GM21528 (cell line): ENCODE measurements around the gene SUN3.
"Not testable (repeated sequence)": the region's sequence is repeated elsewhere in the genome, so short reads cannot be mapped to it uniquely, and the experiment has no call there.

Experiments
- ATAC-seq: cut with Tn5 transposase; IDR thresholded peaks from one replicate; pipeline ENCODE4 v1.9.1; 2021; ENCODE audit warnings: mild to moderate bottlenecking, moderate library complexity; ENCODE audit not compliant: unreplicated experiment, low FRiP score

SUN3 gene

DNA sequence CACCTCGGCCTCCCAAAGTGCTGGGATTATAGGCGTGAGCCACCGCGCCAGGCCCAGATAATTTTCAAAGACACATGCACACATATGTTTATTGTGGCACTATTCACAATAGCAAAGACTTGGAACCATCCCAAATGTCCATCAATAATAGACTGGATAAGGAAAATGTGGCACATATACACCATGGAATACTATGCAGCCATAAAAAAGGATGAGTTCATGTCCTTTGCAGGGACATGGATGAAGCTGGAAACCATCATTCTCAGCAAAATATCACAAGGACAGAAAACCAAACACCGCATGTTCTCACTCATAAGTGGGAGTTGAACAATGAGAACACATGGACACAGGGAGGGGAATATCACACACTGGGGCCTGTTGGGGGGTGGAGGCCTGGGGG, 48.3 kb downstream of the SUN3 start:
- not testable (repeated sequence) for ATAC-seq

- ATAC-seq: no peak
Observed at GRCh38 chr7:47979832-47980181, 49.1 kb downstream of the SUN3 start.

DNA sequence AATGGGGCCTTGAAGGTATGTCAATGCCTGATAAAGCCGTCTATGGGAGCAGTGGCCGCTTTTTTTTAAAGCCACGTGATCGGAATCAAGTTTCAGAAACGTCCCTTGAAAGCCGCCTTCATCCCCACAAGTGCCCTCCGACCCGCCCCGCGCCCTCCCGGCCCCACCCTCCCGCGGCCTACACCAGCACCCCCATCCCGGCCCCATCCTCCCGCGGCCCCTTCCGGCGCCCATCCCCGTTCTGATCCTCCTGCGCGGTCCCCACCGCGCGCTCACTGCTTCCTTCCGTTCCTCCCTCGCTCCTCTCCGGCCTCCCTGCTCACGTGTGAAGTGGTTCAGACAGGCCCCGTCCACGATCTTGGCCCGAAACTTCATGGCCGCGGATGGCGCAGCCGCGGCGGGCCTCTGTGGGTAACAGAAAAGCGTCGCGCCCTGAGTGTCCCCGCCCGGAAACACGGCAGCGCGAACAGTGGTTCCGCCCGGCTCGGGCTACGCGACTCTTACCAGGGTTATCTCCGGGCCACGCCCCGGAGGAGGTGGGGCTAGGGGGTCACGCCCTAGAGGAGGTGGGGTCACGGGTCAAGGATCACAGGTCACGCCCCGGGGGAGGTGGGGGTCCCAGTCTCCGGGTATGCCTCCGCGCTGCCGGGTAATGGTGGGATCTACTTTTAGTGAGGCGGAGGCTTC, 49.6 kb downstream of the SUN3 start, which contains the start of gene HUS1:
Gene HUS1, minus strand, starts transcription at position 471 of the 687 bp plus-strand sequence. Its CDS starts 96 bp downstream, at position 375.
- peak; percentile 99 for ATAC-seq

GRCh38 chr7:47978790-47979144, 50.1 kb downstream of the SUN3 start:
- no peak for ATAC-seq

GRCh38 chr7:47973739-47974138, 55.2 kb downstream of the SUN3 start:
- ATAC-seq: no peak

DNA sequence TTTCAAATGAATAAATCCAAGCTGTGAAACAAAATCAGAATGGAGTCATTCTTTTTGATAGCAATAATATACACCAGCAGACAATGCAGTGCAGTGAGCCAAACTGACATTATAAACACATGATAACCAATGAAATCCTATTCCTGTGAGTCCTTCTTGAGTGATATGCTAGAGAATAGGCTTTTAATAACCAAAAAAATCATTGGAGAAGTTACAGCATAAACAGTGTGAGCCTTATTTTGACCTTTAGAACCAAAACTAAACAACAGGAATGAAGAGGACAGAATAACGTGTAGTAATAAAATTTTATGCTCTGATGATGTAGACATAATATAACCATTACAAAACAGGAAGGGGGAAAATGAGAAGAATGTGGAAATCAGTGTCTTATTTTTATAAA, 58.1 kb downstream of the SUN3 start:
- no peak for ATAC-seq

- ATAC-seq: peak; percentile 81
Observed at GRCh38 chr7:47968847-47969774, 59.8 kb downstream of the SUN3 start.

GRCh38 chr7:47967708-47968107, 61.2 kb downstream of the SUN3 start:
- ATAC-seq: no peak

DNA sequence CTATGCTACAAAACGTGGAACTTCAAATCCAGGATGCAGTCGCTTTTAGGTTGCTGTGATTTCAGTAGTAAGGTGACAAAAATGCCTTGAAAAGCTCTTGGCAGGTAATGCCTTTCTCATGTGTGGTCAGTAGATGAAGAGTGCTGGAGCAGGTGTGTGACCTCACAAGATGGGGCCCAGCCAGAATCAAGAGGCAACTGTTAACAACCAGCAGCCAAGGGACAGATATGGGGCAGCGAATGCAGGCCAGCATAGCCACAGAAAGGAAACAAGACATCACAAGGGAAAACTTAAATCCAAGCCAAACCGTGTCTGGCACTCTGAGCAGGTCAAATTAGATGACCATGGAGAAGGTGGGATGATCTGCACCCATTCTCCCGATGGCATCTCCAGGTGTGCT, 61.8 kb downstream of the SUN3 start:
- ATAC-seq: no peak

DNA sequence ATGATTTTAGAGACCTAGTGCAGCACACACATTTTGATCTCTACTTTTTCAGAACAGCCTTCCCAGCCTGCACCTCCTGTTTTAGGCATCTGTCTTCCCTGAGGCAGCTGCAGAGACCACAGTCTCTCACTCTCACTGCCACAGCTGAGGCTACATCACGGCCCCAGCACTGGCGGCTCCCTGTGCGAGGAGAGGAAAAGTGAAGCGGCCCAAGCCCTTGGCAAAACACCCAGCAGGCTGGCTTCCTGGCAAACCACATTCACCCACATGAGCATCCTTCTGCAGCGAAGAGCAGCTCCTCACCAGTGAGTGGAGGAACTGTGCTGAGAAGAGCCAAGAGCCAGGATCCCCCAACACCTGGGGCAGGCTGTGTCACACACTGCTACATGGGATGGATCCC, 63.5 kb downstream of the SUN3 start:
- ATAC-seq: no peak

GRCh38 chr7:47962262-47962661, 66.6 kb downstream of the SUN3 start:
- ATAC-seq: no peak

GRCh38 chr7:47957156-47957555, 71.8 kb downstream of the SUN3 start:
- no peak for ATAC-seq

GRCh38 chr7:47956220-47956619, 72.7 kb downstream of the SUN3 start:
- no peak for ATAC-seq

DNA sequence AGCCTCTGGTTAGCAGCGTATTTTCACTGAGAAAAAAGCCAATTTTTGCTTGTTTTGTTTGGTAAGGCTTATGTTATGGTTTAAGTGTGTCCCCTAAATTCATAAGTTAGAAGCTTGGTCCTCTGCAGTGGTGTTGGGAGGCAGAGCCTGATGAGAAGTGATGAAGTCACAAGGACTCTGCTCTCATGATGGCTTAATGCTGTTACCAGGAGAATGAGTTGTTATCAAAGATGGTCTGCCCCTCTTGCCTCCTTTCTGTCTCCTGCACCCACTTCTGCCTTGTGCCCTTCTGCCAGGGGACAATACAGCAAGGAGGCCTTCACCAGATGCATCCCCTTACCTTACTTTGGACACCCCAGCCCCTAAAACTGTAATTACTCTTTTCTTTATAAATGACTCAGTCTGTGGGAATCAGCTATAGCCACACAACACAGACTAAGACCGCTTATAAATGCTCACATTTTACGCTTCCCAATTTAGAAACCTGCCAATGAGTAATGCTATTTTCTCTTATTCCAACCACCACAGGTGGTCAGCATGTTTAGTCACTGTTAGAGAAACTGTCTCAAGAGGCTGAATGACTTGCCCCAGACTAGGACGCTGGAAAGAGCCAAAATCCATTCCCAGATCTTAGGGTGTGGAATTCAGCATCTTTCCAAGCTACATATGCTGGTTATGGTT, 74.5 kb downstream of the SUN3 start:
- peak; percentile 31 for ATAC-seq

DNA sequence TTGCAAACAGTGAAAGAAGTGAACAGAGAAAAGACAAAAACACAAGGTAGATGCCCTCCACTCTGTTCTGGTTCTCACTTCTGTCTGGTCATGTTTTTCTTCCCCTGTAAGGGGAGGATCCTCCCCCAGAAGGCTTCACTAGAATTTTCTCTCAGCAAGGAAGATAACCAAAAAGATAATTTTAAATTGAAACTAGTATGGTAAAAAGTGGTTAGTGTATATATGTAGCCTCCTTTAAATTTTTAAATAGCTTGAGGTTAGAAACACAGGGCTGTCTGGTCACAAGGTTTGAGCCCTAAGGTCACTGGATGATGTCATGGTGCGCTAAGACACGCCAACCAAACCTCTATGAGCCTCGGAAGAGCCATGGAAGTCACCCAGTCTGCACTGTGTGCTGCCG, 75.1 kb downstream of the SUN3 start:
- peak; percentile 69 for ATAC-seq

DNA sequence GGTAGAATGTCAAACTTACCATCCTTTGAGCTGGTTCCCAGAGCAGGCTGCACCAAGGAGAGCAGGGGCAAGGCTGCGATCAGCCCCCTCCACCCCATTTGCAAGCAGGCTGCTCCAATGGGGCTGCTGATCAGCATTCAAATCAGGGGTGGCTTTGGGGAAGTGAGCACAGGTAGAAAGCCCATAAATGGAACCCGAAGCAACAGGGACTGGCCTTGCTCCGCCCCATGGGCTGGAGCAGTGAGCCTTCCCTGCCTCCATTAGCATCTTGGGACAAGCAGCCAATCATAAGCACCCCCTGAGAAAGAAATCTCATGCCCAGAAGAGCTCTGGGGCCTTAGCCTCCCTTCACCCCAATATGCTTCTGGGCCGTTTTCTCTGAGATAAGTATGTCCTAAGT, 76.7 kb downstream of the SUN3 start:
- ATAC-seq: no peak

GRCh38 chr7:47951374-47951773, 77.5 kb downstream of the SUN3 start:
- ATAC-seq: no peak

DNA sequence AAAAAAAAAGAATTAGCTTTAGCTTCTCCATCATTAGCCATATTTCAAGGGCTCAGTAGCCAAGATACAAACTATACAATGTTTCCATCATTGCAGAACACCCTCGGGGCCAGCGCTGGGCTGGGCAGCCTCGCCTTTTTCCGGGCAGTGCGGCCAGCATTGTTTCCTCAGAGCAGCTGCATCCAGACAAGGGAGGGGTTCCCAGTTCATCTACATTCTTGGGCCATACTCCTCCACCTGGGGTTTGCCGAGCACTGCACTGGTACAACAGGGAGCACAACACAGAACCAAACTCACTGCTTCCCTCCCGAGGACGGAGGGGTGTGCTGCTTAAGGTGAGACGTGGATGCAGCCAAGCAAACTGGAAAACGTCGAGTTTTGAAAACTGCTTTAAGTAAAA, 78.2 kb downstream of the SUN3 start:
- no peak for ATAC-seq

DNA sequence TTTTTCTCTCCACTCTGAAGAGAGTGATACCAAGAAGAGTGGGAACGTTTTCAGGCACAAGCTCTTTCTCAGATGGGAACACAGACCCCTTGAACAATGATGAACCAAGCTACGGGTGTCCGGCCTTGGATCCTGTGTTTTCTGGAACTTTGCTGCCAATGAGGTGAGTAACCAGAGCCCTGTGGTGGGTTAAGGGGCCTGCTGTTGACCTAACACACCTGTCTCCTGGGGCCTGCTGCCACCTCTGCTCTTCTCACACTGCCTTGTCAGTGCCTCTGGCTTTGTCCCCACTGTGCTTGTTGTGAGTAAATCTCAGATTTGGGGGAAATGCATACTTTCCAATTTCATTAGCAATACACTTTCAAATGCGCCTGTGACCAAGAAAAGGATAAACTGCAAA, 79.2 kb downstream of the SUN3 start:
- ATAC-seq: no peak

GRCh38 chr7:47948141-47948790, 80.6 kb downstream of the SUN3 start, which contains the start of gene PKD1L1:
PKD1L1 (minus strand) TSS chr7:47948466; CDS start chr7:47948440, 26 bp downstream.
- no peak for ATAC-seq

DNA sequence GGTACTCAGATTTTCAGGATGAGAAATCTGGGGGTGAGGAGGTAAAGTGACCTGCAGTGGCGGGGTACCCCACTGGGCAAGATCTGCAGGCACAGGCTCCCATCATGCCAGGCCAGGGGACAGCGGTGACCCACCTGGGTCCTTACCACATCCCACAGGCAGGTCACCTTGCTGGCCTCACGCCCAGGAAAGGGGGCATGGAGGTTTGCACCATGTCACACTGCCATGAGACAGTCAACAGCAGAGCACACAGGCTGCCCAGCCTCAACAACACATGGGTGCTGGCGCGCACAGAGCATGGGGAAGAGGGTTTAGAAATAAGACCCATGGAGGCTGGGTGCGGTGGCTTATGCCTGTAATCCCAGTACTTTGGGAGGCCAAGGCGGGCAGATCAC, 81.6 kb downstream of the SUN3 start:
- no peak for ATAC-seq
